WTC11 (cell line): ENCODE measurements around the gene TLR4. TPM values are rescaled to one million over a fixed set of nuclear protein-coding genes. Genes with fewer than 3 reads are reported as not detected.

ENCODE experiments used
- ATAC-seq: fragments of 200-7000 bp; cut with Tn5 transposase; 2 replicates; pipeline ENCODE4 v1.10.0; 2021; ENCODE audit warnings: mild to moderate bottlenecking, moderate library complexity
- CTCF ChIA-PET: fragments of 300-600 bp; sonication (Branson Sonifier 250); formaldehyde crosslinking; loops from one replicate; lab custom pipeline; 2021; ENCODE audit warnings: antibody characterized with exemption; lab: Charles Lee
- POLR2A ChIA-PET: fragments of 350-600 bp; sonication (Branson Sonifier 250); formaldehyde crosslinking; loops from one replicate; lab custom pipeline; 2021; ENCODE audit warnings: antibody characterized with exemption; lab: Charles Lee
- DNase-seq: peaks from one replicate; pipeline ENCODE4 v3.0.0; 2021; ENCODE audit warnings: low spot score
- H3K27ac Mint-ChIP-seq: 2 replicates; pipeline ENCODE4 v1.8.0; 2021; ENCODE audit warnings: mixed read lengths
- H3K27me3 Mint-ChIP-seq: 2 replicates; pipeline ENCODE4 v1.8.0; 2021; ENCODE audit warnings: low read depth, mild to moderate bottlenecking, moderate library complexity, mixed read lengths
- H3K36me3 Mint-ChIP-seq: 2 replicates; pipeline ENCODE4 v1.8.0; 2021; ENCODE audit warnings: mixed read lengths
- H3K4me1 Mint-ChIP-seq: 2 replicates; pipeline ENCODE4 v1.8.0; 2022; ENCODE audit warnings: mixed read lengths
- H3K4me3 Mint-ChIP-seq: 2 replicates; pipeline ENCODE4 v1.8.0; 2021; ENCODE audit warnings: mild to moderate bottlenecking, moderate library complexity, mixed read lengths
- H3K9me3 Mint-ChIP-seq: 2 replicates; pipeline ENCODE4 v1.8.0; 2021; ENCODE audit warnings: mixed read lengths
- ATF1 ChIP-seq: sonication (generic); formaldehyde crosslinking; IDR thresholded peaks from 2 replicates; pipeline ENCODE4 v1.8.1; 2023; ENCODE audit warnings: mild to moderate bottlenecking, moderate library complexity, missing genetic modification reagents
- CDX4 ChIP-seq: fragments of 250-450 bp; sonication (Bioruptor Pico); IDR thresholded peaks from 2 replicates; pipeline ENCODE4 v1.9.0; 2021; ENCODE audit warnings: moderate library complexity, mild to moderate bottlenecking, inconsistent platforms, borderline replicate concordance
- E2F5 ChIP-seq: sonication (generic); formaldehyde crosslinking; IDR thresholded peaks from 2 replicates; pipeline ENCODE4 v1.8.1; 2022; ENCODE audit warnings: mild to moderate bottlenecking, moderate library complexity, missing genetic modification reagents
- IRF1 ChIP-seq: sonication (generic); formaldehyde crosslinking; IDR thresholded peaks from 2 replicates; pipeline ENCODE4 v1.8.0; 2023; ENCODE audit warnings: missing genetic modification reagents
- KAT7 ChIP-seq: sonication (generic); formaldehyde crosslinking; IDR thresholded peaks from 2 replicates; pipeline ENCODE4 v1.8.1; 2023; ENCODE audit warnings: missing genetic modification reagents, mild to moderate bottlenecking, borderline replicate concordance
- NR1H2 ChIP-seq: sonication (generic); formaldehyde crosslinking; IDR thresholded peaks from 2 replicates; pipeline ENCODE4 v1.9.0; 2021; ENCODE audit warnings: mild to moderate bottlenecking, moderate library complexity, missing genetic modification reagents
- PRDM15 ChIP-seq: sonication (generic); formaldehyde crosslinking; IDR thresholded peaks from 2 replicates; pipeline ENCODE4 v1.8.0; 2022; ENCODE audit warnings: missing genetic modification reagents
- SP1 ChIP-seq: sonication (generic); formaldehyde crosslinking; conservative IDR thresholded peaks from 2 replicates; pipeline ENCODE4 v1.8.1; 2022; ENCODE audit warnings: missing genetic modification reagents
- ZBTB43 ChIP-seq: sonication (generic); formaldehyde crosslinking; IDR thresholded peaks from 2 replicates; pipeline ENCODE4 v1.8.1; 2023; ENCODE audit warnings: mild to moderate bottlenecking, missing genetic modification reagents
- ZNF232 ChIP-seq: sonication (generic); formaldehyde crosslinking; IDR thresholded peaks from 2 replicates; pipeline ENCODE4 v1.8.0; 2022; ENCODE audit warnings: mild to moderate bottlenecking, missing genetic modification reagents
- ZNF263 ChIP-seq: sonication (generic); formaldehyde crosslinking; IDR thresholded peaks from 2 replicates; pipeline ENCODE4 v1.8.1; 2022; ENCODE audit warnings: low read depth, mild to moderate bottlenecking, moderate library complexity, missing genetic modification reagents
- ZNF416 ChIP-seq: fragments of 250-450 bp; sonication (Bioruptor Pico); IDR thresholded peaks from 2 replicates; pipeline ENCODE4 v1.9.0; 2021; ENCODE audit warnings: mild to moderate bottlenecking, inconsistent platforms
- total RNA-seq: library from RNA; stranded (reverse); gene quantifications from 3 replicates; pipeline ENCODE4 v1.2.3, GENCODE V29; 2021
- TF ChIP-seq, protein P1 (sequence below): sonication (generic); formaldehyde crosslinking; IDR thresholded peaks from 2 replicates; pipeline ENCODE4 v1.8.1; 2023; ENCODE audit warnings: mild to moderate bottlenecking, missing genetic modification reagents, borderline replicate concordance
- TF ChIP-seq, protein P2 (sequence below): fragments of 250-450 bp; sonication (Bioruptor Pico); IDR thresholded peaks from 2 replicates; pipeline ENCODE4 v1.9.0; 2021; ENCODE audit warnings: mild to moderate bottlenecking, borderline replicate concordance
- TF ChIP-seq, protein P3 (sequence below): sonication (generic); formaldehyde crosslinking; IDR thresholded peaks from 2 replicates; pipeline ENCODE4 v1.8.0; 2022; ENCODE audit warnings: mild to moderate bottlenecking, missing genetic modification reagents

The TLR4 gene
- total RNA-seq, 1 experiment from 2014 or later, result 0.11 TPM

- TF ChIP-seq, protein P1, sequence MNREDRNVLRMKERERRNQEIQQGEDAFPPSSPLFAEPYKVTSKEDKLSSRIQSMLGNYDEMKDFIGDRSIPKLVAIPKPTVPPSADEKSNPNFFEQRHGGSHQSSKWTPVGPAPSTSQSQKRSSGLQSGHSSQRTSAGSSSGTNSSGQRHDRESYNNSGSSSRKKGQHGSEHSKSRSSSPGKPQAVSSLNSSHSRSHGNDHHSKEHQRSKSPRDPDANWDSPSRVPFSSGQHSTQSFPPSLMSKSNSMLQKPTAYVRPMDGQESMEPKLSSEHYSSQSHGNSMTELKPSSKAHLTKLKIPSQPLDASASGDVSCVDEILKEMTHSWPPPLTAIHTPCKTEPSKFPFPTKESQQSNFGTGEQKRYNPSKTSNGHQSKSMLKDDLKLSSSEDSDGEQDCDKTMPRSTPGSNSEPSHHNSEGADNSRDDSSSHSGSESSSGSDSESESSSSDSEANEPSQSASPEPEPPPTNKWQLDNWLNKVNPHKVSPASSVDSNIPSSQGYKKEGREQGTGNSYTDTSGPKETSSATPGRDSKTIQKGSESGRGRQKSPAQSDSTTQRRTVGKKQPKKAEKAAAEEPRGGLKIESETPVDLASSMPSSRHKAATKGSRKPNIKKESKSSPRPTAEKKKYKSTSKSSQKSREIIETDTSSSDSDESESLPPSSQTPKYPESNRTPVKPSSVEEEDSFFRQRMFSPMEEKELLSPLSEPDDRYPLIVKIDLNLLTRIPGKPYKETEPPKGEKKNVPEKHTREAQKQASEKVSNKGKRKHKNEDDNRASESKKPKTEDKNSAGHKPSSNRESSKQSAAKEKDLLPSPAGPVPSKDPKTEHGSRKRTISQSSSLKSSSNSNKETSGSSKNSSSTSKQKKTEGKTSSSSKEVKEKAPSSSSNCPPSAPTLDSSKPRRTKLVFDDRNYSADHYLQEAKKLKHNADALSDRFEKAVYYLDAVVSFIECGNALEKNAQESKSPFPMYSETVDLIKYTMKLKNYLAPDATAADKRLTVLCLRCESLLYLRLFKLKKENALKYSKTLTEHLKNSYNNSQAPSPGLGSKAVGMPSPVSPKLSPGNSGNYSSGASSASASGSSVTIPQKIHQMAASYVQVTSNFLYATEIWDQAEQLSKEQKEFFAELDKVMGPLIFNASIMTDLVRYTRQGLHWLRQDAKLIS (CRISPR knock-in tag), result no peak
- TF ChIP-seq, protein P2, sequence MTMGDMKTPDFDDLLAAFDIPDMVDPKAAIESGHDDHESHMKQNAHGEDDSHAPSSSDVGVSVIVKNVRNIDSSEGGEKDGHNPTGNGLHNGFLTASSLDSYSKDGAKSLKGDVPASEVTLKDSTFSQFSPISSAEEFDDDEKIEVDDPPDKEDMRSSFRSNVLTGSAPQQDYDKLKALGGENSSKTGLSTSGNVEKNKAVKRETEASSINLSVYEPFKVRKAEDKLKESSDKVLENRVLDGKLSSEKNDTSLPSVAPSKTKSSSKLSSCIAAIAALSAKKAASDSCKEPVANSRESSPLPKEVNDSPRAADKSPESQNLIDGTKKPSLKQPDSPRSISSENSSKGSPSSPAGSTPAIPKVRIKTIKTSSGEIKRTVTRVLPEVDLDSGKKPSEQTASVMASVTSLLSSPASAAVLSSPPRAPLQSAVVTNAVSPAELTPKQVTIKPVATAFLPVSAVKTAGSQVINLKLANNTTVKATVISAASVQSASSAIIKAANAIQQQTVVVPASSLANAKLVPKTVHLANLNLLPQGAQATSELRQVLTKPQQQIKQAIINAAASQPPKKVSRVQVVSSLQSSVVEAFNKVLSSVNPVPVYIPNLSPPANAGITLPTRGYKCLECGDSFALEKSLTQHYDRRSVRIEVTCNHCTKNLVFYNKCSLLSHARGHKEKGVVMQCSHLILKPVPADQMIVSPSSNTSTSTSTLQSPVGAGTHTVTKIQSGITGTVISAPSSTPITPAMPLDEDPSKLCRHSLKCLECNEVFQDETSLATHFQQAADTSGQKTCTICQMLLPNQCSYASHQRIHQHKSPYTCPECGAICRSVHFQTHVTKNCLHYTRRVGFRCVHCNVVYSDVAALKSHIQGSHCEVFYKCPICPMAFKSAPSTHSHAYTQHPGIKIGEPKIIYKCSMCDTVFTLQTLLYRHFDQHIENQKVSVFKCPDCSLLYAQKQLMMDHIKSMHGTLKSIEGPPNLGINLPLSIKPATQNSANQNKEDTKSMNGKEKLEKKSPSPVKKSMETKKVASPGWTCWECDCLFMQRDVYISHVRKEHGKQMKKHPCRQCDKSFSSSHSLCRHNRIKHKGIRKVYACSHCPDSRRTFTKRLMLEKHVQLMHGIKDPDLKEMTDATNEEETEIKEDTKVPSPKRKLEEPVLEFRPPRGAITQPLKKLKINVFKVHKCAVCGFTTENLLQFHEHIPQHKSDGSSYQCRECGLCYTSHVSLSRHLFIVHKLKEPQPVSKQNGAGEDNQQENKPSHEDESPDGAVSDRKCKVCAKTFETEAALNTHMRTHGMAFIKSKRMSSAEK (CRISPR knock-in tag), result no peak
- TF ChIP-seq, all 79 proteins: peak for 0
Observed at GRCh38 chr9:117672369-117672768, 31.8 kb upstream of the TLR4 start (continued).

DNA sequence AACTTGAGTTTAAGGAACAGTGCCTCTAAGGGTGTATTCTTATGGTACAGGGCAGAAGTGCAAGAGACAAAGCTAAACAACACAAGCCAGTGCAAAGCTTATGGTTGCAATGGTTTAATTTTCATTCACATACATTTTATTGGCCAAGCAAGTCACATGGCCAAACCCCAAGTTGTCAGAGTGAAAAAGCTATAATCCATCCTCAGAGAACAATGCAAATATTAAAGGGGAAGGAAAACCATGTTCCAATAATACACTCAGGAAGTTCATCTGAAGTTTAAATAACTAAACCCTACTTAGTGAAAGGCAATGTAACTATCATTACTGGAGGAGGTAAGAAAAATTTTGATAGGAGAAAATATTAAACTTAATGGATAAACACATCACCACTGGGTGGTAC is 26.6 kb upstream of the TLR4 start:
- CTCF ChIA-PET, result no interaction called here
- TF ChIP-seq IRF1, result no peak
- TF ChIP-seq SP1, result no peak
- TF ChIP-seq KAT7 (CRISPR knock-in tag), result no peak
- no peak for TF ChIP-seq ZNF232
- no peak for TF ChIP-seq ZBTB43
- TF ChIP-seq ZNF416 (CRISPR knock-in tag), result no peak
- TF ChIP-seq NR1H2, result no peak
- no peak for TF ChIP-seq CDX4 (CRISPR knock-in tag)
- no peak for TF ChIP-seq E2F5 (CRISPR knock-in tag)
- TF ChIP-seq, protein P3, sequence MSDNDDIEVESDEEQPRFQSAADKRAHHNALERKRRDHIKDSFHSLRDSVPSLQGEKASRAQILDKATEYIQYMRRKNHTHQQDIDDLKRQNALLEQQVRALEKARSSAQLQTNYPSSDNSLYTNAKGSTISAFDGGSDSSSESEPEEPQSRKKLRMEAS (CRISPR knock-in tag), result no peak
- no peak for TF ChIP-seq ATF1 (CRISPR knock-in tag)
- no peak for TF ChIP-seq ZNF263
- TF ChIP-seq PRDM15 (CRISPR knock-in tag), result no peak
- no peak for ATAC-seq
- no peaks in the 10 kb centered on the region for H3K4me1 Mint-ChIP-seq
- H3K36me3 Mint-ChIP-seq, result no peaks in the 10 kb centered on the region
- H3K27me3 Mint-ChIP-seq, result no peaks in the 10 kb centered on the region
- H3K4me3 Mint-ChIP-seq, result no peak overlapping the region
- DNase-seq, result no peak
- no peak overlapping the region for H3K27ac Mint-ChIP-seq
- POLR2A ChIA-PET, result no interaction called here
- H3K9me3 Mint-ChIP-seq, result no peaks in the 10 kb centered on the region
